IMR-90 (cell line): ENCODE data around the gene PUS7L. TPM values are rescaled to one million over a fixed set of nuclear protein-coding genes. Genes with fewer than 3 reads are reported as not detected.

Source experiments
- ATAC-seq: fragments of 200-7000 bp; cut with Tn5 transposase; 2 replicates; pipeline ENCODE4 v1.9.1; 2020; ENCODE audit warnings: low read depth, mild to moderate bottlenecking, moderate library complexity
- BruUV-seq: library from RNA; stranded (reverse); fragments of 400-500 nt; replicated peaks from 2 replicates; lab custom pipeline; 2021; lab: Mats Ljungman, UMichigan
- CTCF ChIA-PET: fragments of 300-600 bp; formaldehyde crosslinking; extraction: SDS; loops from one replicate; lab custom pipeline; 2021; ENCODE audit warnings: antibody characterized with exemption; lab: Yijun Ruan, JAX
- POLR2A ChIA-PET: fragments of 300-600 bp; sonication (Branson Sonifier 250); formaldehyde crosslinking; loops from one replicate; lab custom pipeline; 2022; ENCODE audit warnings: antibody characterized with exemption; ENCODE audit not compliant: unreplicated experiment; lab: Charles Lee
- DNase-seq: peaks from one replicate; pipeline ENCODE4 v3.0.0; 2013
- H2AFZ ChIP-seq: replicated peaks from 2 replicates; pipeline ENCODE3; 2013; ENCODE audit warnings: low read length, mild to moderate bottlenecking; ENCODE audit not compliant: poor library complexity
- H2AK5ac ChIP-seq: 2 replicates; pipeline ENCODE4 v1.6.1; 2013; ENCODE audit warnings: low read depth, low read length, inconsistent platforms
- H2AK9ac ChIP-seq: replicated peaks from 2 replicates; pipeline ENCODE3; 2013; ENCODE audit warnings: mild to moderate bottlenecking, low read depth, low read length, moderate library complexity; ENCODE audit not compliant: poor library complexity
- H2BK120ac ChIP-seq: 2 replicates; pipeline ENCODE4 v1.6.1; 2013; ENCODE audit warnings: low read depth, low read length, inconsistent platforms
- H2BK15ac ChIP-seq: 3 replicates; pipeline ENCODE4 v1.6.1; 2013; ENCODE audit warnings: low read depth, low read length, inconsistent platforms
- H2BK20ac ChIP-seq: 2 replicates; pipeline ENCODE4 v1.6.1; 2013; ENCODE audit warnings: low read depth, mild to moderate bottlenecking, inconsistent platforms, low read length, moderate library complexity
- H2BK5ac ChIP-seq: 2 replicates; pipeline ENCODE4 v1.6.1; 2013; ENCODE audit warnings: mild to moderate bottlenecking, low read depth, low read length, inconsistent platforms; ENCODE audit not compliant: poor library complexity, severe bottlenecking
- H3K14ac ChIP-seq: replicated peaks from 2 replicates; pipeline ENCODE4 v1.6.1; 2013; ENCODE audit warnings: low read depth, low read length, inconsistent platforms
- H3K18ac ChIP-seq: 2 replicates; pipeline ENCODE4 v1.6.1; 2013; ENCODE audit warnings: low read depth, low read length, control low read depth
- H3K23ac ChIP-seq: 2 replicates; pipeline ENCODE4 v1.6.1; 2013; ENCODE audit warnings: low read depth, low read length, inconsistent platforms
- H3K27ac ChIP-seq: 2 replicates; pipeline ENCODE4 v1.5.1; 2013; ENCODE audit warnings: mild to moderate bottlenecking, control low read depth, low read length; ENCODE audit not compliant: insufficient read depth
- H3K27me3 ChIP-seq: 2 replicates; pipeline ENCODE4 v1.6.1; 2013; ENCODE audit warnings: low read length; ENCODE audit not compliant: control insufficient read depth, insufficient read depth
- H3K36me3 ChIP-seq: 2 replicates; pipeline ENCODE4 v1.6.1; 2013; ENCODE audit warnings: low read length, mixed read lengths; ENCODE audit not compliant: control insufficient read depth, insufficient read depth
- H3K4ac ChIP-seq: 2 replicates; pipeline ENCODE4 v1.6.1; 2013; ENCODE audit warnings: low read depth, low read length, inconsistent platforms
- H3K4me1 ChIP-seq: 2 replicates; pipeline ENCODE4 v1.6.1; 2013; ENCODE audit warnings: low read length, mixed read lengths; ENCODE audit not compliant: control insufficient read depth, insufficient read depth
- H3K4me2 ChIP-seq: 2 replicates; pipeline ENCODE4 v1.6.1; 2013; ENCODE audit warnings: low read depth, mild to moderate bottlenecking, control low read depth, low read length, moderate library complexity
- H3K4me3 ChIP-seq: 2 replicates; pipeline ENCODE4 v1.5.1; 2013; ENCODE audit warnings: low read depth, mild to moderate bottlenecking, control low read depth, low read length, moderate library complexity; ENCODE audit not compliant: insufficient read depth
- H3K56ac ChIP-seq: 2 replicates; pipeline ENCODE4 v1.6.1; 2013; ENCODE audit warnings: low read length, inconsistent platforms; ENCODE audit not compliant: insufficient read depth; ENCODE audit errors: extremely low read depth
- H3K79me1 ChIP-seq, 2 experiments: 2 replicates each; pipeline ENCODE4 v1.6.1; 2013; ENCODE audit warnings: low read length in 2 of 2, inconsistent platforms in 1 of 2, low read depth in 1 of 2
- H3K9ac ChIP-seq: 2 replicates; pipeline ENCODE4 v1.6.1; 2013; ENCODE audit warnings: low read depth, low read length, control low read depth
- H3K9me1 ChIP-seq: 2 replicates; pipeline ENCODE4 v1.6.1; 2013; ENCODE audit warnings: low read length, inconsistent platforms; ENCODE audit not compliant: insufficient read depth
- H3K9me3 ChIP-seq: 2 replicates; pipeline ENCODE4 v1.6.1; 2013; ENCODE audit warnings: low read length; ENCODE audit not compliant: control insufficient read depth, insufficient read depth
- H4K20me1 ChIP-seq: 2 replicates; pipeline ENCODE4 v1.6.1; 2013; ENCODE audit warnings: low read length, inconsistent platforms; ENCODE audit not compliant: insufficient read depth
- H4K5ac ChIP-seq: 2 replicates; pipeline ENCODE4 v1.6.1; 2013; ENCODE audit warnings: mild to moderate bottlenecking, low read depth, low read length, control low read depth
- H4K8ac ChIP-seq, 2 experiments: 2 replicates each; pipeline ENCODE4 v1.6.1; 2013; ENCODE audit warnings: low read depth in 2 of 2, low read length in 2 of 2, control low read depth in 1 of 2, inconsistent platforms in 1 of 2
- H4K91ac ChIP-seq: 2 replicates; pipeline ENCODE4 v1.6.1; 2013; ENCODE audit warnings: low read depth, low read length, inconsistent platforms; ENCODE audit not compliant: insufficient read depth
- BHLHE40 ChIP-seq: fragments of 150-350 bp; IDR thresholded peaks from 2 replicates; pipeline ENCODE4 v1.6.1; 2016; ENCODE audit warnings: mild to moderate bottlenecking, low read depth, low read length
- CEBPB ChIP-seq: IDR thresholded peaks from 2 replicates; pipeline ENCODE4 v1.6.1; 2012; ENCODE audit warnings: low read depth, low read length, improper control_type of control experiment
- CHD1 ChIP-seq: IDR thresholded peaks from 2 replicates; pipeline ENCODE4 v1.6.1; 2012; ENCODE audit warnings: low read depth, low read length, improper control_type of control experiment
- CTCF ChIP-seq: conservative IDR thresholded peaks from 2 replicates; pipeline ENCODE4 v1.5.1; 2012; ENCODE audit warnings: mild to moderate bottlenecking, low read depth, low read length, improper control_type of control experiment
- ELK1 ChIP-seq: fragments of 150-350 bp; IDR thresholded peaks from 2 replicates; pipeline ENCODE4 v1.6.1; 2016; ENCODE audit warnings: low read depth, mild to moderate bottlenecking, low read length, moderate library complexity, borderline replicate concordance
- FOS ChIP-seq: fragments of 150-350 bp; IDR thresholded peaks from 2 replicates; pipeline ENCODE4 v1.6.1; 2016; ENCODE audit warnings: low read depth, low read length
- MAFK ChIP-seq: IDR thresholded peaks from 2 replicates; pipeline ENCODE4 v1.6.1; 2012; ENCODE audit warnings: low read depth, low read length, improper control_type of control experiment
- MAZ ChIP-seq: IDR thresholded peaks from 2 replicates; pipeline ENCODE4 v1.6.1; 2012; ENCODE audit warnings: low read depth, mild to moderate bottlenecking, low read length, improper control_type of control experiment, moderate library complexity, borderline replicate concordance
- MXI1 ChIP-seq: IDR thresholded peaks from 2 replicates; pipeline ENCODE4 v1.6.1; 2012; ENCODE audit warnings: low read depth, mild to moderate bottlenecking, low read length, moderate library complexity, borderline replicate concordance
- NFE2L2 ChIP-seq: fragments of 150-350 bp; IDR thresholded peaks from 2 replicates; pipeline ENCODE4 v1.6.1; 2016; ENCODE audit warnings: low read depth, mild to moderate bottlenecking, low read length
- POLR2A ChIP-seq: IDR thresholded peaks from 2 replicates; pipeline ENCODE4 v1.6.1; 2012; ENCODE audit warnings: mild to moderate bottlenecking, low read depth, low read length
- RAD21 ChIP-seq: IDR thresholded peaks from 2 replicates; pipeline ENCODE4 v1.6.1; 2012; ENCODE audit warnings: low read length, improper control_type of control experiment
- RCOR1 ChIP-seq: IDR thresholded peaks from 2 replicates; pipeline ENCODE4 v1.6.1; 2012; ENCODE audit warnings: mild to moderate bottlenecking, low read length, improper control_type of control experiment; ENCODE audit not compliant: insufficient replicate concordance
- RFX5 ChIP-seq: IDR thresholded peaks from 2 replicates; pipeline ENCODE4 v1.8.0; 2012; ENCODE audit warnings: low read depth, mild to moderate bottlenecking, low read length, moderate library complexity
- SMC3 ChIP-seq: fragments of 150-350 bp; IDR thresholded peaks from 2 replicates; pipeline ENCODE4 v1.6.1; 2016; ENCODE audit warnings: low read depth, mild to moderate bottlenecking, antibody characterized with exemption, low read length, moderate library complexity
- USF2 ChIP-seq: fragments of 150-350 bp; IDR thresholded peaks from 2 replicates; pipeline ENCODE4 v1.6.1; 2017; ENCODE audit warnings: mild to moderate bottlenecking, antibody characterized with exemption, low read length, low read depth
- WGBS, 2 experiments: methylation state at CpG; one replicate each; pipeline versions ENCODE4 v1.1.5 to v1.1.7; 2013; ENCODE audit warnings: missing lambda C conversion rate in 2 of 2; ENCODE audit not compliant: insufficient read length in 1 of 2; ENCODE audit errors: extremely low coverage in 2 of 2; 5-methylcytosine and 5-hydroxymethylcytosine counted together
- dilution Hi-C: fragments of 300-500 bp; cut with HindIII; formaldehyde crosslinking; loops from one replicate; pipeline ENCODE4 v1.14.3; 2018; ENCODE audit warnings: low sequenced_read_pairs; ENCODE audit not compliant: unreplicated experiment
- in situ Hi-C: fragments of 300-500 bp; cut with MboI; formaldehyde crosslinking; loops from 3 replicates; pipeline ENCODE4 v1.14.3; 2019; ENCODE audit warnings: low sequenced_read_pairs, inconsistent platforms, mixed read lengths
- intact Hi-C: fragments of 100-400 bp; cut with micrococcal nuclease; formaldehyde crosslinking; loops from 2 replicates; pipeline ENCODE4 v1.10.0; 2022
- polyA plus RNA-seq, 3 experiments: library from polyadenylated mRNA; depleted of rRNA; stranded (reverse); fragments of >200 nt; gene quantifications; 2 replicates each; pipeline ENCODE4 v1.2.3, GENCODE V29; 2012; ENCODE audit warnings: low replicate concordance in 1 of 3
- total RNA-seq: library from RNA; depleted of rRNA; stranded (reverse); fragments of >200 nt; gene quantifications from 2 replicates; pipeline ENCODE4 v1.2.3, GENCODE V29; 2012

The PUS7L gene
- total and polyA plus RNA-seq, 2 of the 4 experiments (the other 2 are of a cell fraction), result 5.1 to 44.8 TPM

- dilution Hi-C loops, result no loop called here
- in situ Hi-C loops, result no loop called here
- H3K4me3 ChIP-seq, result no peak overlapping the region
Measured at GRCh38 chr12:43760396-43760795, 1.8 kb upstream of the PUS7L start.

More at GRCh38 chr12:43760396-43760795, 1.8 kb upstream of the PUS7L start:
- no peak for TF ChIP-seq NFE2L2
- no peak for TF ChIP-seq CEBPB
- TF ChIP-seq RCOR1, result no peak
- TF ChIP-seq FOS, result no peak
- no peak for TF ChIP-seq RFX5
- no peak for TF ChIP-seq USF2
- TF ChIP-seq BHLHE40, result no peak
- no peak for TF ChIP-seq POLR2A
- TF ChIP-seq CTCF, result no peak
- TF ChIP-seq MAFK, result no peak
- no peak for TF ChIP-seq SMC3
- no peak for TF ChIP-seq MAZ
- TF ChIP-seq MXI1, result no peak
- TF ChIP-seq ELK1, result no peak
- no peak for TF ChIP-seq RAD21
- TF ChIP-seq CHD1, result no peak
- H2BK5ac ChIP-seq, result no peak overlapping the region
- H2BK15ac ChIP-seq, result no peak overlapping the region
- no peak overlapping the region for H2AFZ ChIP-seq
- 0 out of 2 replicates have a peak overlapping the region, but pooled peaks have one; percentile 62 for H3K23ac ChIP-seq
- H4K91ac ChIP-seq, result no peak overlapping the region
- no peak overlapping the region for H3K27ac ChIP-seq
- peaks cover 34 to 41% of the 10 kb centered on the region in 2 experiments for H3K79me1 ChIP-seq
- BruUV-seq, result no TSS peak
- H3K4me1 ChIP-seq, result peaks cover 12% of the 10 kb centered on the region
- H3K9me3 ChIP-seq, result no peaks in the 10 kb centered on the region
- H4K8ac ChIP-seq, result no peak overlapping the region
- H3K18ac ChIP-seq, result no peak overlapping the region
- H3K27me3 ChIP-seq, result no peaks in the 10 kb centered on the region
- H2BK120ac ChIP-seq, result no peak overlapping the region
- DNase-seq, result no peak
- H3K56ac ChIP-seq, result no peak overlapping the region
- ChIA-PET CTCF (no interaction called here), POLR2A (no interaction called here)
- no peak overlapping the region for H4K5ac ChIP-seq
- intact Hi-C loops, result no loop called here
- H4K20me1 ChIP-seq, result no peaks in the 10 kb centered on the region
- no peak overlapping the region for H2BK20ac ChIP-seq
- H2AK5ac ChIP-seq, result peak overlapping the region; percentile 39; the same call in 1 of the 2 replicates
- H3K9me1 ChIP-seq, result peaks cover 6% of the 10 kb centered on the region; the same call in 1 of the 2 replicates
- no peak overlapping the region for H3K4ac ChIP-seq
- WGBS, 2 experiments, result 67% methylated on average over 1 of the region's 2 CpGs; no CpG with 5 or more reads in 1 of the 2 experiments
- peak overlapping the region; percentile 51 for H2AK9ac ChIP-seq
- peak overlapping the region; percentile 33 for H3K4me2 ChIP-seq
- no peak for ATAC-seq
- 0 out of 2 replicates have a peak overlapping the region, but pooled peaks have one; percentile 0 for H3K14ac ChIP-seq
- H3K9ac ChIP-seq, result no peak overlapping the region
- no peaks in the 10 kb centered on the region for H3K36me3 ChIP-seq
